Kidney (tissue), 14 donors: ENCODE data around the gene SYF2. TPM values are rescaled to one million over a fixed set of nuclear protein-coding genes. Genes with fewer than 3 reads are reported as not detected.

Experiments used
- DNase-seq, 5 donors: peaks; one replicate each; pipeline ENCODE4 v3.0.0-alpha.2; 2013 to 2020
- FAIRE-seq: peaks from 2 replicates; lab custom pipeline; 2012; peaks lifted over from hg19 to GRCh38; lab: Jason Lieb, UNC
- H3K27ac ChIP-seq, 2 donors: one replicate each; pipeline ENCODE4 v1.7.0; 2013; ENCODE audit warnings: low read depth in 2 of 2, low read length in 2 of 2, inconsistent platforms in 1 of 2
- H3K27me3 ChIP-seq: one replicate; pipeline ENCODE4 v1.7.1; 2013; ENCODE audit warnings: low read length, inconsistent platforms; ENCODE audit not compliant: control insufficient read depth, insufficient read depth
- H3K36me3 ChIP-seq, 3 donors: one replicate each; pipeline versions ENCODE4 v1.7.0 to v1.7.1; 2013; ENCODE audit warnings: low read length in 3 of 3, control low read depth in 1 of 3, inconsistent platforms in 1 of 3; ENCODE audit not compliant: insufficient read depth in 3 of 3, control insufficient read depth in 2 of 3
- H3K4me1 ChIP-seq, 3 donors: one replicate each; pipeline versions ENCODE4 v1.7.0 to v1.7.1; 2013; ENCODE audit warnings: low read length in 3 of 3, inconsistent platforms in 1 of 3, low read depth in 1 of 3; ENCODE audit not compliant: control insufficient read depth in 2 of 3, insufficient read depth in 2 of 3
- H3K4me3 ChIP-seq, 3 donors: one replicate each; pipeline versions ENCODE4 v1.7.0 to v1.8.1; 2013; ENCODE audit warnings: low read length in 3 of 3, control low read depth in 1 of 3, inconsistent platforms in 1 of 3
- H3K9ac ChIP-seq, 3 donors: one replicate each; pipeline versions ENCODE4 v1.7.0 to v1.7.1; 2013; ENCODE audit warnings: low read length in 3 of 3, control low read depth in 1 of 3, inconsistent platforms in 1 of 3
- H3K9me3 ChIP-seq, 3 donors: one replicate each; pipeline versions ENCODE4 v1.7.0 to v1.7.1; 2013; ENCODE audit warnings: low read length in 3 of 3, control low read depth in 1 of 3, inconsistent platforms in 1 of 3; ENCODE audit not compliant: control insufficient read depth in 2 of 3, insufficient read depth in 1 of 3
- intact Hi-C: fragments of 100-400 bp; cut with DNase I; formaldehyde crosslinking; loops from one replicate; pipeline ENCODE4 v1.11.1; 2022
- polyA plus RNA-seq: library from polyadenylated mRNA; stranded (reverse); fragments of 350-450 nt; fragmentation: Illumina TruSeq; extraction: RNeasy Lipid Tissue Mini Kit (QIAGEN cat#74804); gene quantifications from one replicate; pipeline ENCODE4 v1.2.3, GENCODE V29; 2014; ENCODE audit warnings: low read depth, low replicate concordance; ENCODE audit not compliant: insufficient read depth
- total RNA-seq: library from RNA; stranded (reverse); fragmentation: NEBNext Ultra II Directional; extraction: Animal tissue kit (Norgen Biotek cat#: 25700); gene quantifications from one replicate; pipeline ENCODE4 v1.2.1, GENCODE V29; 2021
- TF ChIP-seq, protein P1 (sequence below): IDR thresholded peaks from 3 replicates; pipeline ENCODE4 v1.5.1; 2012; ENCODE audit warnings: mild to moderate bottlenecking, moderate library complexity, borderline replicate concordance; ENCODE audit not compliant: insufficient read depth; ENCODE audit errors: extremely low read depth
- donor health status: control.
- donor health status: control.
- donor health status: control.
- donor health status: control.
- donor health status: control.
- donor health status: DM: yes; HTN: yes; CAD: no.
- donor health status: Normal renal cell carcinoma (clear cell type).

The SYF2 gene
- total and polyA plus RNA-seq, 2 donors from 2014 or later = 53.8 to 91.5 TPM

DNA sequence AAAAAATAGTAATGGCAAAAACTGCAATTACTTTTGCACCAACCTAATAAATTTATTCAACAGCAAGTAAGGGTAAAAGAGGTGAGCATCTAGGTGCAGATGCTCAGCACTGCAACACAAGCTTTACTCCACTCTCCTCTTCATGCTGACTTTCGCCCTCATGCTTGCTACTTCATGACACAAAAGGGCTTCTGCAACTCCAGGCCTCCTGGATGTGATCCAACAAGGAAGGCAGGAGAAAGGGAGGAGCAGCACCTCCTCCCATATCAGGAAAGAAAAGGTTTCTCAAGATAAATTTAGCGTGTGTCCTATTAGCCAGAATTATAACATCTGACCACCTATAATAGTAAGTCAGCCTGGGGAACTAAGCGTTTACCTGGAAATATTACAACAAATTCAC is 11.6 kb downstream of the SYF2 start:
- H3K36me3 ChIP-seq = peaks cover 6 to 27% (median 21%) of the 10 kb centered on the region in 3 donors

DNA sequence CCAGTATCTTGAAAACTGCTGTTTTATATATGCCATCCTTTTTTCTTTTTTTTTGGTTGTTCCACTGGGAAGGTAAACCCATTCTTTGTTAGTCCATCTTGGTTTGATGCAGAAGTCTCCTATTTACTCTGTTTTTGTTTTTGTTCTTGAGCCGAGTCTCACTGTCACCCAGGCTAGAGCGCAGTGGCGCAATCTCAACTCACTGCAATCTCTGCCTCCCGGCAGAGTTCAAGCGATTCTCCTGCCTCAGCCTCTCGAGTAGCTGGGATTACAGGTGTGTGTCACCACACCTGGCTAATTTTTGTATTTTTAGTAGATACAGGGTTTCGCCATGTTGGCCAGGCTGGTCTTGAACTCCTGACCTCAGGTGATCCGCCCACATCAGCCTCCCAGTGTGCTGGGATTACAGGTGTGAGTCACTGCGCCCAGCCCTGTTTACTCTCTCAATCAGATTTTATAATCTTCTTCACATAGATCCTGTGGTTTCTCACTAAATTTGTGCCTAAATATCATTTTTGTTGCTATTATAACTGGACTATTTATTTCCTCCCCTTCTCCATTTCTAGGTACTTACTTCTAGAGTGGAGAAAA is 12.5 kb downstream of the SYF2 start:
- Histone ChIP-seq H3K9ac (no peak overlapping the region), H3K27me3 (no peaks in the 10 kb centered on the region), H3K9me3 (no peaks in the 10 kb centered on the region), H3K4me1 (no peaks in the 10 kb centered on the region), H3K4me3 (no peak overlapping the region), H3K36me3 (peaks cover 3 to 25% (median 18%) of the 10 kb centered on the region in 3 donors), H3K27ac (no peak overlapping the region)
- FAIRE-seq (no peak), DNase-seq (no peak)
- intact Hi-C loops = no loop called here
- TF ChIP-seq, protein P1, sequence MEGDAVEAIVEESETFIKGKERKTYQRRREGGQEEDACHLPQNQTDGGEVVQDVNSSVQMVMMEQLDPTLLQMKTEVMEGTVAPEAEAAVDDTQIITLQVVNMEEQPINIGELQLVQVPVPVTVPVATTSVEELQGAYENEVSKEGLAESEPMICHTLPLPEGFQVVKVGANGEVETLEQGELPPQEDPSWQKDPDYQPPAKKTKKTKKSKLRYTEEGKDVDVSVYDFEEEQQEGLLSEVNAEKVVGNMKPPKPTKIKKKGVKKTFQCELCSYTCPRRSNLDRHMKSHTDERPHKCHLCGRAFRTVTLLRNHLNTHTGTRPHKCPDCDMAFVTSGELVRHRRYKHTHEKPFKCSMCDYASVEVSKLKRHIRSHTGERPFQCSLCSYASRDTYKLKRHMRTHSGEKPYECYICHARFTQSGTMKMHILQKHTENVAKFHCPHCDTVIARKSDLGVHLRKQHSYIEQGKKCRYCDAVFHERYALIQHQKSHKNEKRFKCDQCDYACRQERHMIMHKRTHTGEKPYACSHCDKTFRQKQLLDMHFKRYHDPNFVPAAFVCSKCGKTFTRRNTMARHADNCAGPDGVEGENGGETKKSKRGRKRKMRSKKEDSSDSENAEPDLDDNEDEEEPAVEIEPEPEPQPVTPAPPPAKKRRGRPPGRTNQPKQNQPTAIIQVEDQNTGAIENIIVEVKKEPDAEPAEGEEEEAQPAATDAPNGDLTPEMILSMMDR = no peak

More for the DNA sequence above, 11.6 kb downstream of the SYF2 start:
- H3K27ac ChIP-seq = no peak overlapping the region
- no peak overlapping the region for H3K4me3 ChIP-seq
- H3K9ac ChIP-seq = no peak overlapping the region
- DNase-seq (no peak), FAIRE-seq (no peak)
- H3K9me3 ChIP-seq = no peaks in the 10 kb centered on the region
- no peaks in the 10 kb centered on the region for H3K4me1 ChIP-seq
- TF ChIP-seq, protein P1 = no peak
- intact Hi-C loops = no loop called here
- H3K27me3 ChIP-seq = no peaks in the 10 kb centered on the region

DNA sequence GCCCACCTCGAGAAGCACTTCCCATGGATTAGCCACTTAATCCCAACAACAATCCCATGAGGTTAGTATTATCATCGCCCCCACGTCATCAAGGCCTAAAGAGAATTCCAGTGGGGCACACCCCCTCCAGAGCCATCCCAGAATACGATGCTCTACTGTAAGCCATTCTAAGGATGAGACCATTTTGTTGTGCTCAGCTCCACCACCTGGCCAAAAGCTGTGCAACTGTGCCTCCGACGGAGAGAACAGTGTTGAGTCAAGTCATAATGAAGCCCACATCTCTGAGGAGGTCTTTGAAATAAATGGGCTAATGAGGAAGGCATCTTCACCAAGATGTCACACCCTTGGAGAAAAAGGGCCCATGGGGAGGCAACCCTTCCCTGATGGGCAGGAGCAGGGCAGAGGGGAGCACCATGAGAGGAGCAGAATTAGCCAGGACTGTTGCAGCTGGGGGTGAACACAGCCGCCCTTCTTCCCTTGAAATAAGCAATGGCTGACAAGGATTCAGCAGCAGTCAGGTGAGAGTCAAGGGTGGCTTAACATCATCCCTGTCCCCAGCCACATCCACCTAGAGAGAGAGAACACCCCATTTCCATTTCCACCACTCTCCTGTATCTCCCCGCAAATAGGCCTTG is 14.6 kb downstream of the SYF2 start:
- intact Hi-C loops = no loop called here
- Histone ChIP-seq H3K9ac (no peak overlapping the region), H3K9me3 (no peaks in the 10 kb centered on the region), H3K4me3 (no peak overlapping the region), H3K27ac (no peak overlapping the region), H3K27me3 (no peaks in the 10 kb centered on the region), H3K4me1 (no peaks in the 10 kb centered on the region), H3K36me3 (peaks cover 3 to 13% (median 3%) of the 10 kb centered on the region in 3 donors)
- TF ChIP-seq, protein P1 = no peak
- FAIRE-seq (no peak), DNase-seq (no peak)
